HG03103 (cell line): ENCODE data around the gene PRR14.
"Not testable (repeated sequence)": the region's sequence is repeated elsewhere in the genome, so short reads cannot be mapped to it uniquely, and the experiment has no call there.

Experiments
- ATAC-seq: cut with Tn5 transposase; IDR thresholded peaks from one replicate; pipeline ENCODE4 v1.9.1; 2021; ENCODE audit warnings: low read depth; ENCODE audit not compliant: unreplicated experiment

Gene PRR14

GRCh38 chr16:30677931-30678585, 27.3 kb downstream of the PRR14 start:
- no peak for ATAC-seq

- no peak for ATAC-seq
Observed at GRCh38 chr16:30678586-30678970, 27.8 kb downstream of the PRR14 start.

DNA sequence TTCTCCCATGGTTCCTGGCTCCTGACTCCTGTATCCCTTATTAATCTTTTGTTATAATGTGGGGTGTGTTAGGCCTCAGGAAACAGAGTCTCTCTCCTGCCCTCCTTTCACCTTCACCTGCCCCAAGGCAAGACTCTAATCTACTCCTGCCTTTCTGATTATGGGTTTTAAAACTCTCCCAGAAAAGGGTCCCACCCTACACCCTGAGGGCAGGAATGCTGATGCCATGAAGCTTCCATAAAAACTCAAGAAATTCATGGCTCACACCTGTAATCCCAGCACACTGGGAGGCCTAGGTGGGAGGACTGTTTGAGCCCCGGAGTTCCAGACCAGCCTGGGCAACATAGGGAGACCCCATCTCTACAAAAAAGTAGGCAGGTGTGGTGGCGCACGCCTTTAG, 29.6 kb downstream of the PRR14 start:
- ATAC-seq = no peak

DNA sequence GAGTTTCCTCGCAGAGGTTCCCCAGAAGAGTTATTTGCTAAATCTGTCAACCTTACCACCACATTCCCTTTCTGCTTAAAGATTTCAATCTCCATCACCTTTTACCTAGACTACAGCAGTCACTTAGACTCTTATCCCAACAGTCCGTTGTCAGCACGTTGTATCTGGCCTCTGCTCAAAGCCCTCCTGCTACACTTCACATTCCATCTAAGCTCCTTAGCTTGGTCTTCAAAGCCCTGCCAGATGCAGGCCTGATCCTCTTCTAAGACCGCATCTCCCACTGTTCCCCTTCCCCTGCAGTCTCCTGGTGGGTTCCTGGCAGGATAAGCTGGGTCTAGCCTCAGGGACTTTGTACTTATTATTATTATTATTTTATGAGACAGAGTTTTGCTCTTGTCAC, 37.9 kb downstream of the PRR14 start:
- no peak for ATAC-seq

DNA sequence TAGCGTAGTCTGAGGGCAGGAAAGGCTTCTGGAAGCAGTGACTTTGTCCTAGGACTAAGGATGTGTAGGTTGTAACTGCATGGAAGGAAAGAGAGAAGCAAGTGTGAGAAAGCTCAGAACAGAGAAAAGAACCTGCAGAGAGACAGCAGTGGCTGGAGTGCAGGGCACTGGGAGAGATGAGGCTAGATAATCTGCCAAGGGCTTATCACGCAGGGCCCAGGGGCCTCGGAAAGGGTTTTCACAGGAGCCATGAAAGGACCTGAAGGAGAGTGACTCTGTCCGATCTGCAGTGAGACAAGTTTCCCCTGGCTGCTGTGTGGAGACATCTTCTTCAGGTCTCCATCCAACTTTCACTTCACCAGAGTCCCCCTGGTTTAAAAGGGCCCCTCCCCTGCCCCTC, 41.1 kb downstream of the PRR14 start:
- no peak for ATAC-seq

GRCh38 chr16:30692396-30693064, 41.8 kb downstream of the PRR14 start:
- no peak for ATAC-seq

GRCh38 chr16:30694926-30695693, 44.4 kb downstream of the PRR14 start:
- no peak for ATAC-seq

DNA sequence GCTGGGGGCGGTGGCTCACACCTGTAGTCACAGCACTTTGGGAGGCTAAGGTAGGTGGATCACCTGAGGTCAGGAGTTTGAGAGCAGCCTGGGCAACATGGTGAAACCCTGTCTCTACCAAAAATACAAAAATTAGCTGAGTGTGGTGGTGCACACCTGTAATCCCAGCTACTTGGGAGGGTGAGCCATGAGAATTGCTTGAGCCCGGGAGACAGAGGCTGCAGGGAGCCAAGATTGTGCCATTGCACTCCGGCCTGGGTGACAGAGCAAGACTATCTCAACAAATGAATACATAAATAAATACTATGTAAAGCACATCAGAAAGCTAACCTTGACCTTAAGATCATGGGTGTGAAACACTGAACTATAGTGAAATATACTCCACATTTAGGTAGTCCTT, 45.9 kb downstream of the PRR14 start:
- ATAC-seq = not testable (repeated sequence)

DNA sequence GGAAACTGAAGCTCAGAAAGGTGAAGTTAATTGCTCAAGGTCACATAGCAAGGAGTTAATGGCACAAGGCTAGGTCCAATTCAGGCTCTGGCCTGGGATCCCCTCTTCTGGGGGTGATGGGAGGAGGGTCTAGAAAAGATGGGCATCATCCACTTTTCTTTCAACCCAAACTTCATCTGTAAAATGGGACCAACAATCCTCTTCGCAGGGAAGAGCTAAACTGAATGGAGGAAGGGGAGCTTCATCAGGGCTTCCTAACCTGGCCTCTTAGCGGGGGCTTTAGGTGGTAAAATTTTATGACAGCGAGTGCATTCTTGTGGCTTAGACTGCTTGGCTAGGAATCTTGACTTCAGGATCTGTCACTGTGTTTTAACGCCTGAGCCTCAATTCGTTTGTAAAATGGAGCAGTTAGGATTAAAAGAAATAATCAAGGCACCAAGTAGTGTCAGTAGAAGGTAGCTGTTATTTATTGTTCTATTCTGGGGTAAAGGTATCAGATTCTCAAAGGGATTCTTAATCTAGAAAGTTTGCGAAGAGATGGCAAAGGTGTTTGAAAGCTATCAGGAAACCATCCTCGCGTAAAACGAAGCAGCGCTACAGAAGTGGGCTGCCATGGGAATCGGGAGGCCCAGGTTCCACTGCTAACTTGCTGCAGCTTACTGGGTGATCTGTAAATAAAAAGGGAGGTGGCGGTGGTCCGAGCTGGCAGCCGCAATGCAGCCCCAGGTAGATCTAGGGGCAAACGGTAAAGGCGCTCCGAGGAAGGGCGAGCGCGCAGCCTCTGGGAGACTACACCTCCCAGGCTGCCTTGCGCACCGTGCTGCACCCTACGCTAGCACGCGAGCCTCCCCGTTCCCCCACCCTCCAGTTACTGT, 46.7 kb downstream of the PRR14 start:
- ATAC-seq = peak; percentile 73

- ATAC-seq = peak; percentile 42
Observed at GRCh38 chr16:30698139-30698815, 47.5 kb downstream of the PRR14 start.

- peak; percentile 19 for ATAC-seq
Observed at GRCh38 chr16:30698816-30699614, 48.3 kb downstream of the PRR14 start, which contains the start of gene SRCAP. TSS of gene SRCAP (plus strand) at chr16:30699171. CDS start at chr16:30700825, 1,654 bp downstream.

GRCh38 chr16:30699615-30700099, 48.9 kb downstream of the PRR14 start:
- ATAC-seq = no peak

GRCh38 chr16:30700491-30700890, 49.7 kb downstream of the PRR14 start:
- no peak for ATAC-seq

- ATAC-seq = no peak
Observed at GRCh38 chr16:30700971-30701370, 50.2 kb downstream of the PRR14 start.

DNA sequence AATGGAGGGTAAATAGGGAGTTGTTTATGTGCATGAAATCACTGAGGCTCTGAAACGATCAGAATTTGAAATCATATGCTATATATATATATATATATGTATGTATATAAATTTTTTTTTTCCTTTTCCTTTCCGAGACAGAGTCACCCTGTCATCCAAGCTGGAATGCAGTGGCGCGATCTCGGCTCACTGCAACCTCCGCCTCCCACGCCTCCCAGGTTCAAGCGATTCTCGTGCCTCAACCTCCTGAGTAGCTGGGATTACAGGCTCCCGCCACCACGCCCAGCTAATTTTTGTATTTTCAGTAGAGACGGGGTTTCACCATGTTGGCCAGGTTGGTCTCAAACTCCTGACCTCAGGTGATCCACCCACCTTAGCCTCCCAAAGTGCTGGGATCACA, 52.3 kb downstream of the PRR14 start:
- not testable (repeated sequence) for ATAC-seq

DNA sequence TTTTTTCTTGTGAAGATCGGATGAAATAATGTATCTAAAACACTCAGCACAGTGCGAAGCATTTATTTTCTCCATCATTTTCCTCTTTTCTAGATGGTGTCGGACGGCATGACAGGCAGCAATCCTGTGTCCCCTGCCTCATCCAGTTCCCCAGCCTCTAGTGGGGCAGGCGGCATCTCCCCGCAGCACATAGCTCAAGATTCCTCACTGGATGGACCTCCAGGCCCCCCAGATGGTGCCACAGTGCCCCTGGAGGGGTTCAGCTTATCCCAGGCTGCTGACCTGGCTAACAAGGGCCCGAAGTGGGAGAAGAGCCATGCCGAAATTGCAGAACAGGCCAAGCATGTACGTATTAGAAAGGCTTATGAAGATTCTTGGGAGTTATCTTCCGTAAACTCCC, 53.2 kb downstream of the PRR14 start:
- no peak for ATAC-seq
